Measurements from ENCODE around the gene STPG2. TPM values are rescaled to one million over a fixed set of nuclear protein-coding genes. Genes with fewer than 3 reads are reported as not detected.
"Not testable (repeated sequence)": the region's sequence is repeated elsewhere in the genome, so short reads cannot be mapped to it uniquely, and the experiment has no call there.

Gene STPG2
- total RNA-seq, 1 experiment from 2014 or later: 0.35 TPM

- Histone ChIP-seq H3K4me2 (no peak overlapping the region), H3K27me3 (ENCODE audit: insufficient read depth, low read depth) (no peaks in the 10 kb centered on the region), H3K27ac (no peak overlapping the region), H3K4me1 (replicated peaks; ENCODE audit: insufficient read depth) (no peaks in the 10 kb centered on the region), H3K9me2 (ENCODE audit: insufficient read depth) (no peaks in the 10 kb centered on the region), H3K4me3 (no peak overlapping the region), H3K9me3 (ENCODE audit: insufficient read depth, low read depth) (no peaks in the 10 kb centered on the region), H2AFZ (no peak overlapping the region), H3K36me3 (ENCODE audit: low read depth) (no peaks in the 10 kb centered on the region), H3K79me2 (ENCODE audit: low read depth) (no peaks in the 10 kb centered on the region), H3F3A (ENCODE audit: insufficient read depth, low read depth) (no peaks in the 10 kb centered on the region), H4K20me1 (ENCODE audit: insufficient read depth) (no peaks in the 10 kb centered on the region)
- ChIA-PET POLR2A (ENCODE audit: unreplicated experiment) (no interaction called here), CTCF (no interaction called here)
- no TSS peak for BruUV-seq (replicated peaks)
- intact Hi-C loops (cut with micrococcal nuclease; ENCODE audit: unreplicated experiment): no loop called here
- DNase-seq: no peak
- TF ChIP-seq CTCF (conservative IDR thresholded peaks at IDR 0.05): no peak
- TF ChIP-seq EZH2 (IDR thresholded peaks at IDR 0.05; ENCODE audit: low read depth): no peak
These were observed 566.3 kb downstream of the STPG2 start for GRCh38 chr4:97577004-97577403.

GRCh38 chr4:97560009-97560408 lies 583.3 kb downstream of the STPG2 start:
- Histone ChIP-seq H3K9me3 (ENCODE audit: insufficient read depth, low read depth) (no peaks in the 10 kb centered on the region), H3K9me2 (ENCODE audit: insufficient read depth) (no peaks in the 10 kb centered on the region), H4K20me1 (ENCODE audit: insufficient read depth) (no peaks in the 10 kb centered on the region), H3K36me3 (ENCODE audit: low read depth) (no peaks in the 10 kb centered on the region), H3K27me3 (ENCODE audit: insufficient read depth, low read depth) (no peaks in the 10 kb centered on the region), H3K4me1 (replicated peaks; ENCODE audit: insufficient read depth) (no peaks in the 10 kb centered on the region), H3K4me3 (no peak overlapping the region), H3K27ac (no peak overlapping the region), H2AFZ (no peak overlapping the region), H3F3A (ENCODE audit: insufficient read depth, low read depth) (no peaks in the 10 kb centered on the region), H3K4me2 (no peak overlapping the region), H3K79me2 (ENCODE audit: low read depth) (no peaks in the 10 kb centered on the region)
- TF ChIP-seq CTCF (conservative IDR thresholded peaks at IDR 0.05) (no peak), EZH2 (IDR thresholded peaks at IDR 0.05; ENCODE audit: low read depth) (no peak)
- CTCF ChIA-PET: no interaction called here
- POLR2A ChIA-PET (ENCODE audit: unreplicated experiment): no interaction called here
- intact Hi-C loops (cut with micrococcal nuclease; ENCODE audit: unreplicated experiment): no loop called here
- no TSS peak for BruUV-seq (replicated peaks)
- DNase-seq: no peak

- intact Hi-C loops (cut with micrococcal nuclease; ENCODE audit: unreplicated experiment): no loop called here
- Histone ChIP-seq H4K20me1 (ENCODE audit: insufficient read depth) (no peaks in the 10 kb centered on the region), H3K9me2 (ENCODE audit: insufficient read depth) (no peaks in the 10 kb centered on the region), H3K4me1 (replicated peaks; ENCODE audit: insufficient read depth) (no peaks in the 10 kb centered on the region), H3K36me3 (ENCODE audit: low read depth) (no peaks in the 10 kb centered on the region), H3K79me2 (ENCODE audit: low read depth) (no peaks in the 10 kb centered on the region), H3K4me3 (no peak overlapping the region), H3K27me3 (ENCODE audit: insufficient read depth, low read depth) (no peaks in the 10 kb centered on the region), H3F3A (ENCODE audit: insufficient read depth, low read depth) (no peaks in the 10 kb centered on the region), H3K4me2 (no peak overlapping the region), H3K9me3 (ENCODE audit: insufficient read depth, low read depth) (no peaks in the 10 kb centered on the region), H3K27ac (no peak overlapping the region), H2AFZ (no peak overlapping the region)
- ChIA-PET POLR2A (ENCODE audit: unreplicated experiment) (no interaction called here), CTCF (no interaction called here)
- TF ChIP-seq CTCF (conservative IDR thresholded peaks at IDR 0.05) (no peak), EZH2 (IDR thresholded peaks at IDR 0.05; ENCODE audit: low read depth) (no peak)
- no TSS peak for BruUV-seq (replicated peaks)
- DNase-seq: no peak
These were observed 585.0 kb downstream of the STPG2 start for GRCh38 chr4:97558204-97558778.

GRCh38 chr4:97550637-97551036 lies 592.6 kb downstream of the STPG2 start:
- H3K4me1 ChIP-seq (replicated peaks; ENCODE audit: insufficient read depth); BruUV-seq (replicated peaks); H3K4me2 ChIP-seq; H3K27me3 ChIP-seq (ENCODE audit: insufficient read depth, low read depth); POLR2A ChIA-PET (ENCODE audit: unreplicated experiment); H3K9me2 ChIP-seq (ENCODE audit: insufficient read depth); intact Hi-C loops (cut with micrococcal nuclease; ENCODE audit: unreplicated experiment); DNase-seq; H2AFZ ChIP-seq; H3F3A ChIP-seq (ENCODE audit: insufficient read depth, low read depth); H3K9me3 ChIP-seq (ENCODE audit: insufficient read depth, low read depth); H3K36me3 ChIP-seq (ENCODE audit: low read depth); H3K27ac ChIP-seq; H3K4me3 ChIP-seq; H4K20me1 ChIP-seq (ENCODE audit: insufficient read depth); H3K79me2 ChIP-seq (ENCODE audit: low read depth): not testable (repeated sequence)
- CTCF ChIA-PET: interaction anchor here (0.6 kb wide), 1 partner anchor 443 kb away, joined by 7 read pairs; no protein-coding TSS in a partner anchor
